SK-N-SH (cell line): ENCODE measurements around the gene SLC38A3. TPM values are rescaled to one million over a fixed set of nuclear protein-coding genes. Genes with fewer than 3 reads are reported as not detected.

Source experiments
- CTCF ChIA-PET: fragments of 300-600, 350-600 bp; formaldehyde crosslinking; extraction: SDS; loops from one replicate; lab custom pipeline; 2021; lab: Yijun Ruan, JAX
- POLR2A ChIA-PET: fragments of 350-600 bp; sonication (Branson Sonifier 250); formaldehyde crosslinking; extraction: SDS; loops from one replicate; lab custom pipeline; 2020; ENCODE audit warnings: antibody characterized with exemption, inconsistent platforms; lab: Yijun Ruan, JAX
- DNase-seq: peaks from one replicate; pipeline ENCODE4 v3.0.0; 2012
- H2AFZ ChIP-seq: fragments of 200-600 bp; sonication (generic); 2 replicates; pipeline ENCODE4 v1.8.1; 2016; ENCODE audit warnings: antibody characterized with exemption, mild to moderate bottlenecking, low read depth
- H3F3A ChIP-seq: fragments of 200-600 bp; sonication (generic); replicated peaks from 2 replicates; pipeline ENCODE3; 2016; ENCODE audit warnings: antibody characterized with exemption, mild to moderate bottlenecking; ENCODE audit not compliant: insufficient read depth
- H3K27ac ChIP-seq, 2 experiments: fragments of 200-500 bp in 1 of 2; fragments of 200-600 bp in 1 of 2; sonication (Bioruptor generic) in 1 of 2; sonication (generic), shearing (Covaris generic) in 1 of 2; 2 replicates each; pipeline versions ENCODE4 v1.5.1 to v1.6.1; 2014 to 2016; ENCODE audit warnings: low read depth in 2 of 2, inconsistent platforms in 1 of 2, low read length in 1 of 2, mild to moderate bottlenecking in 1 of 2, mixed read lengths in 1 of 2
- H3K27me3 ChIP-seq: fragments of 200-600 bp; sonication (generic), shearing (Covaris generic); 2 replicates; pipeline ENCODE4 v1.6.1; 2016; ENCODE audit warnings: mixed run types; ENCODE audit not compliant: insufficient read depth
- H3K36me3 ChIP-seq, 2 experiments: fragments of 200-500 bp in 1 of 2; fragments of 200-600 bp in 1 of 2; sonication (Bioruptor generic) in 1 of 2; sonication (generic) in 1 of 2; replicated peaks in 1 of 2; 2 replicates each; pipeline versions ENCODE3 to v1.5.1; 2014 to 2016; ENCODE audit warnings: low read length in 1 of 2, mild to moderate bottlenecking in 1 of 2; ENCODE audit not compliant: insufficient read depth in 2 of 2, control insufficient read depth in 1 of 2
- H3K4me1 ChIP-seq, 2 experiments: fragments of 200-500 bp in 1 of 2; fragments of 200-600 bp in 1 of 2; sonication (Bioruptor generic) in 1 of 2; sonication (generic), shearing (Covaris generic) in 1 of 2; 2 replicates each; pipeline versions ENCODE4 v1.5.1 to v1.6.1; 2014 to 2016; ENCODE audit warnings: low read depth in 1 of 2, low read length in 1 of 2, mixed run types in 1 of 2; ENCODE audit not compliant: insufficient read depth in 2 of 2, control insufficient read depth in 1 of 2
- H3K4me2 ChIP-seq: fragments of 200-600 bp; sonication (generic), shearing (Covaris generic); 2 replicates; pipeline ENCODE4 v1.6.1; 2017; ENCODE audit warnings: mixed run types
- H3K4me3 ChIP-seq, 2 experiments: fragments of 200-500 bp in 1 of 2; fragments of 200-600 bp in 1 of 2; sonication (Bioruptor generic) in 1 of 2; sonication (generic), shearing (Covaris generic) in 1 of 2; 2 replicates each; pipeline versions ENCODE4 v1.5.1 to v1.8.1; 2014 to 2016; ENCODE audit warnings: low read depth in 2 of 2, inconsistent platforms in 1 of 2, low read length in 1 of 2, mild to moderate bottlenecking in 1 of 2, mixed read lengths in 1 of 2, moderate library complexity in 1 of 2
- H3K79me2 ChIP-seq: fragments of 200-600 bp; sonication (generic); 2 replicates; pipeline ENCODE4 v1.8.1; 2017; ENCODE audit warnings: mild to moderate bottlenecking; ENCODE audit not compliant: insufficient read depth
- H3K9ac ChIP-seq: fragments of 200-600 bp; sonication (generic); 2 replicates; pipeline ENCODE4 v1.6.1; 2017; ENCODE audit warnings: mixed run types
- H3K9me2 ChIP-seq: fragments of 200-600 bp; sonication (generic); 2 replicates; pipeline ENCODE4 v1.6.1; 2017; ENCODE audit warnings: mixed run types
- H3K9me3 ChIP-seq: fragments of 200-600 bp; sonication (generic); 2 replicates; pipeline ENCODE4 v1.6.1; 2017; ENCODE audit warnings: mixed run types, mild to moderate bottlenecking, moderate library complexity
- H4K20me1 ChIP-seq: fragments of 200-600 bp; sonication (generic); 2 replicates; pipeline ENCODE4 v1.6.1; 2017; ENCODE audit warnings: mild to moderate bottlenecking, mixed run types; ENCODE audit not compliant: insufficient read depth
- EP300 ChIP-seq, 2 experiments: IDR thresholded peaks; 2 replicates each; pipeline versions ENCODE4 v1.4.0 to v1.6.1; 2012; ENCODE audit warnings: borderline replicate concordance in 1 of 2, low read depth in 1 of 2, low read length in 1 of 2
- FOSL2 ChIP-seq: IDR thresholded peaks from 2 replicates; pipeline ENCODE4 v1.4.0; 2012; ENCODE audit warnings: low read depth, mild to moderate bottlenecking, moderate library complexity, borderline replicate concordance
- FOXJ3 ChIP-seq: sonication (generic); formaldehyde crosslinking; IDR thresholded peaks from 2 replicates; pipeline ENCODE4 v1.5.1; 2020; ENCODE audit warnings: mild to moderate bottlenecking, missing genetic modification reagents
- FOXM1 ChIP-seq: IDR thresholded peaks from 2 replicates; pipeline ENCODE4 v1.4.0; 2012; ENCODE audit warnings: low read depth, mild to moderate bottlenecking
- GATA2 ChIP-seq: sonication (generic); formaldehyde crosslinking; IDR thresholded peaks from 2 replicates; pipeline ENCODE4 v1.5.0; 2020; ENCODE audit warnings: mild to moderate bottlenecking, missing genetic modification reagents
- JUND ChIP-seq: IDR thresholded peaks from 2 replicates; pipeline ENCODE4 v1.4.0; 2012
- MAX ChIP-seq: IDR thresholded peaks from 2 replicates; pipeline ENCODE4 v1.4.0; 2012; ENCODE audit warnings: low read depth
- MXI1 ChIP-seq: IDR thresholded peaks from 2 replicates; pipeline ENCODE4 v1.6.1; 2012; ENCODE audit warnings: mild to moderate bottlenecking, low read depth, low read length, improper control_type of control experiment
- NRF1 ChIP-seq: IDR thresholded peaks from 2 replicates; pipeline ENCODE4 v1.6.1; 2012; ENCODE audit warnings: low read depth, mild to moderate bottlenecking, low read length
- REST ChIP-seq: IDR thresholded peaks from 2 replicates; pipeline ENCODE4 v1.6.1; 2012; ENCODE audit warnings: mild to moderate bottlenecking, low read depth, low read length, moderate library complexity
- RFX5 ChIP-seq: IDR thresholded peaks from 2 replicates; pipeline ENCODE4 v1.6.1; 2012; ENCODE audit warnings: mild to moderate bottlenecking, improper control_type of control experiment, low read length
- RXRA ChIP-seq: IDR thresholded peaks from 2 replicates; pipeline ENCODE4 v1.4.0; 2012; ENCODE audit warnings: low read depth, mild to moderate bottlenecking, borderline replicate concordance
- SIN3A ChIP-seq: IDR thresholded peaks from 2 replicates; pipeline ENCODE4 v1.6.1; 2012; ENCODE audit warnings: low read depth, mild to moderate bottlenecking, low read length, moderate library complexity, borderline replicate concordance
- TAF1 ChIP-seq: IDR thresholded peaks from 2 replicates; pipeline ENCODE4 v1.6.1; 2012; ENCODE audit warnings: low read depth, mild to moderate bottlenecking, low read length, moderate library complexity, borderline replicate concordance
- TEAD4 ChIP-seq: IDR thresholded peaks from 2 replicates; pipeline ENCODE4 v1.4.0; 2012; ENCODE audit warnings: mild to moderate bottlenecking, borderline replicate concordance; ENCODE audit not compliant: insufficient read depth
- YY1 ChIP-seq: IDR thresholded peaks from 2 replicates; pipeline ENCODE4 v1.4.0; 2012; ENCODE audit warnings: low read depth, mild to moderate bottlenecking
- WGBS: methylation state at CpG from one replicate; pipeline ENCODE4 v1.1.6; 2017; ENCODE audit warnings: low lambda C conversion rate; 5-methylcytosine and 5-hydroxymethylcytosine counted together
- polyA plus RNA-seq, 3 experiments: library from polyadenylated mRNA; depleted of rRNA; stranded (reverse); fragments of >200 nt; gene quantifications; 2 replicates each; pipeline ENCODE4 v1.2.3, GENCODE V29; 2012
- TF ChIP-seq, protein P1 (sequence below): IDR thresholded peaks from 2 replicates; pipeline ENCODE4; 2012
- TF ChIP-seq, protein P2 (sequence below): IDR thresholded peaks from 2 replicates; pipeline ENCODE4 v1.4.0; 2012; ENCODE audit warnings: low read depth, borderline replicate concordance
- TF ChIP-seq, protein P3 (sequence below): IDR thresholded peaks from 2 replicates; pipeline ENCODE4 v1.4.0; 2012; ENCODE audit warnings: low read depth, borderline replicate concordance
- TF ChIP-seq, protein P4 (sequence below): fragments of 200-600 bp; sonication (generic); IDR thresholded peaks from 2 replicates; pipeline ENCODE4 v1.6.1; 2017; ENCODE audit warnings: antibody characterized with exemption, mild to moderate bottlenecking, moderate library complexity

The SLC38A3 gene
- polyA plus RNA-seq, 1 of the 3 experiments (the other 2 are of a cell fraction): 0.84 TPM

GRCh38 chr3:50230104-50230793 lies 25.2 kb downstream of the SLC38A3 start:
- TF ChIP-seq FOXJ3 (CRISPR knock-in tag): no peak
- TF ChIP-seq, protein P1, sequence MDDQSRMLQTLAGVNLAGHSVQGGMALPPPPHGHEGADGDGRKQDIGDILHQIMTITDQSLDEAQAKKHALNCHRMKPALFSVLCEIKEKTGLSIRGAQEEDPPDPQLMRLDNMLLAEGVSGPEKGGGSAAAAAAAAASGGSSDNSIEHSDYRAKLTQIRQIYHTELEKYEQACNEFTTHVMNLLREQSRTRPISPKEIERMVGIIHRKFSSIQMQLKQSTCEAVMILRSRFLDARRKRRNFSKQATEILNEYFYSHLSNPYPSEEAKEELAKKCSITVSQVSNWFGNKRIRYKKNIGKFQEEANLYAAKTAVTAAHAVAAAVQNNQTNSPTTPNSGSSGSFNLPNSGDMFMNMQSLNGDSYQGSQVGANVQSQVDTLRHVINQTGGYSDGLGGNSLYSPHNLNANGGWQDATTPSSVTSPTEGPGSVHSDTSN: no peak
- TF ChIP-seq REST: no peak
- TF ChIP-seq, protein P2, sequence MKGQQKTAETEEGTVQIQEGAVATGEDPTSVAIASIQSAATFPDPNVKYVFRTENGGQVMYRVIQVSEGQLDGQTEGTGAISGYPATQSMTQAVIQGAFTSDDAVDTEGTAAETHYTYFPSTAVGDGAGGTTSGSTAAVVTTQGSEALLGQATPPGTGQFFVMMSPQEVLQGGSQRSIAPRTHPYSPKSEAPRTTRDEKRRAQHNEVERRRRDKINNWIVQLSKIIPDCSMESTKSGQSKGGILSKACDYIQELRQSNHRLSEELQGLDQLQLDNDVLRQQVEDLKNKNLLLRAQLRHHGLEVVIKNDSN: no peak
- TF ChIP-seq NRF1: no peak
- TF ChIP-seq RXRA: no peak
- no peak for TF ChIP-seq RFX5
- TF ChIP-seq, protein P3, sequence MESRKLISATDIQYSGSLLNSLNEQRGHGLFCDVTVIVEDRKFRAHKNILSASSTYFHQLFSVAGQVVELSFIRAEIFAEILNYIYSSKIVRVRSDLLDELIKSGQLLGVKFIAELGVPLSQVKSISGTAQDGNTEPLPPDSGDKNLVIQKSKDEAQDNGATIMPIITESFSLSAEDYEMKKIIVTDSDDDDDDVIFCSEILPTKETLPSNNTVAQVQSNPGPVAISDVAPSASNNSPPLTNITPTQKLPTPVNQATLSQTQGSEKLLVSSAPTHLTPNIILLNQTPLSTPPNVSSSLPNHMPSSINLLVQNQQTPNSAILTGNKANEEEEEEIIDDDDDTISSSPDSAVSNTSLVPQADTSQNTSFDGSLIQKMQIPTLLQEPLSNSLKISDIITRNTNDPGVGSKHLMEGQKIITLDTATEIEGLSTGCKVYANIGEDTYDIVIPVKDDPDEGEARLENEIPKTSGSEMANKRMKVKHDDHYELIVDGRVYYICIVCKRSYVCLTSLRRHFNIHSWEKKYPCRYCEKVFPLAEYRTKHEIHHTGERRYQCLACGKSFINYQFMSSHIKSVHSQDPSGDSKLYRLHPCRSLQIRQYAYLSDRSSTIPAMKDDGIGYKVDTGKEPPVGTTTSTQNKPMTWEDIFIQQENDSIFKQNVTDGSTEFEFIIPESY: no peak
- no peak for TF ChIP-seq EP300 (IDR thresholded peaks at IDR 0.05; ENCODE audit: borderline replicate concordance in 1 of 2, low read depth in 1 of 2, low read length in 1 of 2)
- no peak for TF ChIP-seq GATA2 (CRISPR knock-in tag)
- TF ChIP-seq FOXM1: no peak
- TF ChIP-seq TEAD4: no peak
- TF ChIP-seq MAX: no peak
- TF ChIP-seq JUND: no peak
- TF ChIP-seq, protein P4, sequence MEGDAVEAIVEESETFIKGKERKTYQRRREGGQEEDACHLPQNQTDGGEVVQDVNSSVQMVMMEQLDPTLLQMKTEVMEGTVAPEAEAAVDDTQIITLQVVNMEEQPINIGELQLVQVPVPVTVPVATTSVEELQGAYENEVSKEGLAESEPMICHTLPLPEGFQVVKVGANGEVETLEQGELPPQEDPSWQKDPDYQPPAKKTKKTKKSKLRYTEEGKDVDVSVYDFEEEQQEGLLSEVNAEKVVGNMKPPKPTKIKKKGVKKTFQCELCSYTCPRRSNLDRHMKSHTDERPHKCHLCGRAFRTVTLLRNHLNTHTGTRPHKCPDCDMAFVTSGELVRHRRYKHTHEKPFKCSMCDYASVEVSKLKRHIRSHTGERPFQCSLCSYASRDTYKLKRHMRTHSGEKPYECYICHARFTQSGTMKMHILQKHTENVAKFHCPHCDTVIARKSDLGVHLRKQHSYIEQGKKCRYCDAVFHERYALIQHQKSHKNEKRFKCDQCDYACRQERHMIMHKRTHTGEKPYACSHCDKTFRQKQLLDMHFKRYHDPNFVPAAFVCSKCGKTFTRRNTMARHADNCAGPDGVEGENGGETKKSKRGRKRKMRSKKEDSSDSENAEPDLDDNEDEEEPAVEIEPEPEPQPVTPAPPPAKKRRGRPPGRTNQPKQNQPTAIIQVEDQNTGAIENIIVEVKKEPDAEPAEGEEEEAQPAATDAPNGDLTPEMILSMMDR: no peak
- no peak for TF ChIP-seq MXI1
- no peak for TF ChIP-seq TAF1
- no peak for TF ChIP-seq SIN3A
- no peak for TF ChIP-seq FOSL2
- TF ChIP-seq YY1: no peak
- Histone ChIP-seq H3K4me3 (no peak overlapping the region), H3K9me2 (no peaks in the 10 kb centered on the region), H3K4me2 (no peak overlapping the region), H4K20me1 (no peaks in the 10 kb centered on the region), H3K27me3 (no peaks in the 10 kb centered on the region), H3K9me3 (no peaks in the 10 kb centered on the region), H3K4me1 (peaks cover 0 to 9% of the 10 kb centered on the region in 2 experiments; a peak in 1 of 4 replicates), H3K79me2 (no peaks in the 10 kb centered on the region), H3K9ac (no peak overlapping the region), H2AFZ (no peak overlapping the region), H3F3A (peaks cover 3% of the 10 kb centered on the region), H3K27ac (no peak overlapping the region), H3K36me3 (no peaks in the 10 kb centered on the region)
- 91% methylated on average over 3 of the region's 8 CpGs for WGBS
- POLR2A ChIA-PET: interaction anchor here (0.9 kb wide), 1 partner anchor 30 kb away, joined by 4 read pairs; no protein-coding TSS in a partner anchor
- CTCF ChIA-PET: interaction anchor here (1.1 to 61.6 kb wide), 5 partner anchors 18 to 383 kb away, joined by 3 to 1375 read pairs (median 91); partner anchors contain the start of genes GNAI2, GNAT1 and LSMEM2
- DNase-seq: no peak
